Suprapubic skin (tissue), 4 donors: ENCODE data around the gene CEP192. TPM values are rescaled to one million over a fixed set of nuclear protein-coding genes. Genes with fewer than 3 reads are reported as not detected.
"Not testable (repeated sequence)": the region's sequence is repeated elsewhere in the genome, so short reads cannot be mapped to it uniquely, and the experiment has no call there.

Experiments used
- DNase-seq, 2 donors: peaks; one replicate each; pipeline ENCODE4 v3.0.0-alpha.2; 2019; ENCODE audit warnings: low spot score in 2 of 2
- H3K27ac ChIP-seq: fragments of 200-600 bp; sonication (generic); one replicate; pipeline ENCODE4 v1.5.1; 2019
- H3K27me3 ChIP-seq: fragments of 200-600 bp; sonication (generic); one replicate; pipeline ENCODE4 v1.5.1; 2019
- H3K36me3 ChIP-seq: fragments of 200-600 bp; sonication (generic); one replicate; pipeline ENCODE4 v1.5.1; 2019
- H3K4me1 ChIP-seq: fragments of 200-600 bp; sonication (generic); one replicate; pipeline ENCODE4 v1.5.1; 2019
- H3K4me3 ChIP-seq: fragments of 200-600 bp; sonication (generic); one replicate; pipeline ENCODE4 v1.5.1; 2019; ENCODE audit warnings: mild to moderate bottlenecking
- H3K9me3 ChIP-seq: fragments of 200-600 bp; sonication (generic); one replicate; pipeline ENCODE4 v1.5.1; 2019
- EP300 ChIP-seq: sonication (generic); formaldehyde crosslinking; IDR thresholded peaks from one replicate; pipeline ENCODE4 v1.6.1; 2017; ENCODE audit warnings: antibody characterized with exemption
- POLR2A ChIP-seq, 2 donors: fragments of 450-650 bp; IDR thresholded peaks; one replicate each; pipeline ENCODE4 v1.6.1; 2017; ENCODE audit warnings: antibody characterized with exemption in 2 of 2, mild to moderate bottlenecking in 2 of 2, moderate library complexity in 2 of 2
- POLR2AphosphoS5 ChIP-seq, 3 donors: sonication (generic); formaldehyde crosslinking; IDR thresholded peaks; one replicate each; pipeline ENCODE4 v1.6.1; 2017; ENCODE audit warnings: antibody characterized with exemption in 3 of 3
- WGBS: methylation state at CpG from one replicate; pipeline ENCODE4 v1.1.5; 2018; 5-methylcytosine and 5-hydroxymethylcytosine counted together
- total RNA-seq, 4 donors: library from RNA; depleted of rRNA; stranded (reverse); fragments of >200 nt; gene quantifications; one replicate each; pipeline ENCODE4 v1.1.0, GENCODE V29; 2016
- TF ChIP-seq, protein P1 (sequence below), 2 donors: fragments of 200-600 bp in 1 of 2; fragments of 450-650 bp in 1 of 2; sonication (generic) in 1 of 2; IDR thresholded peaks; one replicate each; pipeline ENCODE4 v1.5.1; 2016 to 2019; ENCODE audit warnings: antibody characterized with exemption in 2 of 2, mild to moderate bottlenecking in 1 of 2, moderate library complexity in 1 of 2

Gene CEP192
- total RNA-seq, 4 donors from 2014 or later: 13.0 to 30.4 (median 18.8) TPM

DNA sequence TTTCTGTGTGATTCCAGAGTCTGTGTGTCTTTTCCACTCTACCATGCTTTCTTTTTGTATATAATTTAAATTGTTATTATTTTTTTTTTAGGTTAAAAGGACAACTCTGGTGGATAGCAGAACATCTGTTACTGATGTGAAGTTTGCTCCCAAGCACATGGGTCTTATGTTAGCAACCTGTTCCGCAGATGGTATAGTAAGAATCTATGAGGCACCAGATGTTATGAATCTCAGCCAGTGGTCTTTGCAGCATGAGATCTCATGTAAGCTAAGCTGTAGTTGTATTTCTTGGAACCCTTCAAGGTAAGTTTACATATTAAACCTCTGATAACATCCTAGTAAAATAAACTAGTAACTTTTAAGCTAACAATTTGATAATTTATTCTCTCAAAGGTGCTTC lies 28.1 kb upstream of the CEP192 start:
- no peak for DNase-seq
- TF ChIP-seq EP300 (no peak), POLR2A (IDR thresholded peaks at IDR 0.05) (no peak), POLR2AphosphoS5 (IDR thresholded peaks at IDR 0.05) (no peak)
- TF ChIP-seq, protein P1, sequence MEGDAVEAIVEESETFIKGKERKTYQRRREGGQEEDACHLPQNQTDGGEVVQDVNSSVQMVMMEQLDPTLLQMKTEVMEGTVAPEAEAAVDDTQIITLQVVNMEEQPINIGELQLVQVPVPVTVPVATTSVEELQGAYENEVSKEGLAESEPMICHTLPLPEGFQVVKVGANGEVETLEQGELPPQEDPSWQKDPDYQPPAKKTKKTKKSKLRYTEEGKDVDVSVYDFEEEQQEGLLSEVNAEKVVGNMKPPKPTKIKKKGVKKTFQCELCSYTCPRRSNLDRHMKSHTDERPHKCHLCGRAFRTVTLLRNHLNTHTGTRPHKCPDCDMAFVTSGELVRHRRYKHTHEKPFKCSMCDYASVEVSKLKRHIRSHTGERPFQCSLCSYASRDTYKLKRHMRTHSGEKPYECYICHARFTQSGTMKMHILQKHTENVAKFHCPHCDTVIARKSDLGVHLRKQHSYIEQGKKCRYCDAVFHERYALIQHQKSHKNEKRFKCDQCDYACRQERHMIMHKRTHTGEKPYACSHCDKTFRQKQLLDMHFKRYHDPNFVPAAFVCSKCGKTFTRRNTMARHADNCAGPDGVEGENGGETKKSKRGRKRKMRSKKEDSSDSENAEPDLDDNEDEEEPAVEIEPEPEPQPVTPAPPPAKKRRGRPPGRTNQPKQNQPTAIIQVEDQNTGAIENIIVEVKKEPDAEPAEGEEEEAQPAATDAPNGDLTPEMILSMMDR (IDR thresholded peaks at IDR 0.05): no peak
- no peak overlapping the region for H3K27ac ChIP-seq
- no peaks in the 10 kb centered on the region for H3K9me3 ChIP-seq
- no peaks in the 10 kb centered on the region for H3K27me3 ChIP-seq
- H3K4me1 ChIP-seq: no peaks in the 10 kb centered on the region
- WGBS: 90% methylated on average over 1 of the region's 1 CpG
- peaks cover 24% of the 10 kb centered on the region for H3K36me3 ChIP-seq
- no peak overlapping the region for H3K4me3 ChIP-seq

DNA sequence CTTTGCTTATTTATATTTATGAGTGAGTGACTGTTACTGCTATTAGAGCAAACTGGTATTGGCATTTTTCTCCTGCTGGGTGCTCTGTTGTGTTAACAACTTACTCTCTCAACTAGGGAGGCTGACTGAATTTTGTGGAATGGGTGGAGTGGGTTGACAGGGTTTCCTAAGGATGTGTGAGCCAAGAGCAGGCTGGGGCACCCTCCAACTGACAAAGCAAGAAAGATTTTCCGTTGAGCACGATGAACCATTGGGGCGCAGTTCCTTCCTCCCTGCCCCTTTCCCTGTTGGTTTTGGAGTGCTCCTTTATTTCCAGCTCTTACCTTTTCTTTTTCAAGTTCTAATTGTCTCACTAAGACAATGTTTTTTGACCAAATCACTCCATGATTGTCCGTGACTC lies 23.0 kb upstream of the CEP192 start:
- no peak for DNase-seq
- TF ChIP-seq POLR2A (IDR thresholded peaks at IDR 0.05) (no peak), POLR2AphosphoS5 (IDR thresholded peaks at IDR 0.05) (no peak), EP300 (no peak)
- TF ChIP-seq, protein P1 (IDR thresholded peaks at IDR 0.05): no peak
- no peak overlapping the region for H3K27ac ChIP-seq

DNA sequence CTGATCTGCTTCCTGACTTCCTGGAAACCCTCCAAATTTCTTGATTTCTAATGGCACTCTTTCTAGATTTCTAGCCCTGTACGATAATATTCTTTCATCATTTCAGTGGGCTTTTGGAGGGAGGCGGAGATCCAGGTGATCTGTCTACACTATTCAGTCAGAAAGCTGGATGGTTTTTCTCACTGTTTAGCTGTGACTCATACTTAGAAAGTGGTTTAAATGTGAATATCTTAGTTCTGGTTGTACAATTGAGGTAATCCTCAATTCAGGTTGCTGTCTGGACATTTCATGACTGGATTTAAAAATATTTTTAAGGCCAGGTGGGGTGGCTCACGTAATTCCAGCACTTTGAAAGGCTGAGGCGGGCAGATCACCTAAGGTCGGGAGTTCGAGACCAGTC lies 22.5 kb upstream of the CEP192 start:
- Histone ChIP-seq H3K27ac (no peak overlapping the region), H3K4me1 (no peaks in the 10 kb centered on the region), H3K9me3 (no peaks in the 10 kb centered on the region), H3K4me3 (no peak overlapping the region), H3K36me3 (peaks cover 33% of the 10 kb centered on the region), H3K27me3 (no peaks in the 10 kb centered on the region)
- TF ChIP-seq POLR2AphosphoS5 (IDR thresholded peaks at IDR 0.05): no peak
- WGBS: 97% methylated on average over 6 of the region's 6 CpGs
- DNase-seq: no peak

More for the DNA sequence above, 23.0 kb upstream of the CEP192 start:
- Histone ChIP-seq H3K9me3 (no peaks in the 10 kb centered on the region), H3K27me3 (no peaks in the 10 kb centered on the region), H3K4me1 (no peaks in the 10 kb centered on the region), H3K4me3 (no peak overlapping the region), H3K36me3 (peaks cover 33% of the 10 kb centered on the region)
- WGBS: 77% methylated on average over 4 of the region's 4 CpGs

DNA sequence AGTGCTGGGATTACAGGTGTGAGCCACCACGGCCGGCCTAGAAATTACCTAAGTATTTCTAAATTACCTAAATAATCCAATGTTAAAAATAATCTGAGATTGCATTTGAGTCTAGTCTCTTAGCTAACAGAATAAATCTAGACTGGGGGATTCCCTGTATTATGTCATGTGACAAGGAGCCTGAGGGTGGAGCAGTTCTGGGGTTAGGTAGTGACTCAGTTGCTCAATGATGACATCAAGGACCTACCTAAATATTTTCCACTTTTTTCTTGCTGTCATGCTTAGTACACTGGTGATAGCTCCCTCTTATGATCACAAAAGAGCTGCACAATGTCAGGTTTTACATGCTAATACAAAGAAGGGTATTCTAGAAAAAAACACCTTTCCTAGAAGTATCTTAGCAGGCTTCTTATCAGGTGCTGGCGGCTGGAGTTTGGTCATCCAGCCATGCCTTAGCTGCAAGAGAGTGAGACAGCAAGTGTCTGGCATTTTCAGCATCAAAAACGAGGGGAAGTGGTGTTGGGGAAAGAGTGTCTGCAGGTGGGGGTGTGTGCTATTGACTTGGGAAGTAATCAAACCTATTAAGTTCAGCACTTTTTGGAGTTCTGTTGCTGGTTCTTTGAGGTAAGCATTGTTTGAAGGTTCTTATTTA lies 17.5 kb upstream of the CEP192 start:
- WGBS: 95% methylated on average over 4 of the region's 4 CpGs
- H3K27me3 ChIP-seq: no peaks in the 10 kb centered on the region
- H3K4me1 ChIP-seq: no peaks in the 10 kb centered on the region
- TF ChIP-seq EP300: no peak
- TF ChIP-seq POLR2A (IDR thresholded peaks at IDR 0.05): no peak
- TF ChIP-seq POLR2AphosphoS5 (IDR thresholded peaks at IDR 0.05): no peak
- TF ChIP-seq, protein P1 (IDR thresholded peaks at IDR 0.05): no peak
- peaks cover 67% of the 10 kb centered on the region for H3K36me3 ChIP-seq
- H3K27ac ChIP-seq: no peak overlapping the region
- no peak overlapping the region for H3K4me3 ChIP-seq
- no peaks in the 10 kb centered on the region for H3K9me3 ChIP-seq
- DNase-seq: no peak

DNA sequence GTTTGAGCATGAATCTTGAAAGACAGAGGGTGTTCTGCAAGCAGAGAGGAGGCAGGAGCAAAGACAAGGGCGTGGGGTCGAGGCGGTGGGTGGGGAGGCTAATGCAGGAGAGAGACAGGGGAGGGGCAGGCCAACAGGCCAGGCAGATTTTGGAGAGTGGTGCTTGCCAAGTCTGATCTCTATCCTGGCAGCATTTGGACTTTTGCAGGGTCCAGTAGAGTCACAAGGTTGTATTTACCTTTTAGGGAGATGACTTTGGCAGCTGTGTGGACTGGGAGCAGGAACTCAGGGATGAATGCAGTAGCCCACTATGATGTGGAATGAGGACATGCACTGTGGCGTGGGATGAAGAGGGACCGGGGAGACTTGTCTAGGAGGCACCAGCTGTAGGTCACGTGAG lies 15.7 kb upstream of the CEP192 start:
- H3K36me3 ChIP-seq: peaks cover 67% of the 10 kb centered on the region
- no peaks in the 10 kb centered on the region for H3K27me3 ChIP-seq
- no peak overlapping the region for H3K27ac ChIP-seq
- no peak overlapping the region for H3K4me3 ChIP-seq
- no peaks in the 10 kb centered on the region for H3K4me1 ChIP-seq
- no peaks in the 10 kb centered on the region for H3K9me3 ChIP-seq
- TF ChIP-seq, protein P1 (IDR thresholded peaks at IDR 0.05): no peak
- no peak for TF ChIP-seq EP300
- no peak for TF ChIP-seq POLR2A (IDR thresholded peaks at IDR 0.05)
- TF ChIP-seq POLR2AphosphoS5 (IDR thresholded peaks at IDR 0.05): no peak
- WGBS: 84% methylated on average over 6 of the region's 6 CpGs
- no peak for DNase-seq

DNA sequence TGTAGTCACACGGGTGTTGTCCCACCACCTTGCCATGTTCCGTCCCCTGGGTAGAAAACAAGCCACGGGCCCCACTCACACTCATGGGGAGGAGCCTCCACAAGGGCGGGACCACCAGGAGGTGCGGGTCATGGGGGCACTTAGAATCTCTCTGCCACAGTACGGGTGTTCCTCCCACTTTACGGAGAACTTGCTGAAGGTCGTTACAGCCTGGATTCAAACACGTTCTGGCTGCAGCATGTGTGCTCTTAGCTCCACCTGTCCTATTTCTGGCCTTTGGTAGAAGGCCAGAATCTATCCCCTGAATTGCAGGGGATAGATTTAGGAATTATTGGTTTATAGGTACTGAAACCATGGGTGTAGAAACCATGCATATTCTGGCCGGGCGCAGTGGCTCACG lies 14.9 kb upstream of the CEP192 start:
- Histone ChIP-seq H3K4me3 (no peak overlapping the region), H3K27ac (no peak overlapping the region), H3K27me3 (no peaks in the 10 kb centered on the region), H3K9me3 (no peaks in the 10 kb centered on the region), H3K4me1 (no peaks in the 10 kb centered on the region), H3K36me3 (peaks cover 67% of the 10 kb centered on the region)
- DNase-seq: no peak
- TF ChIP-seq, protein P1 (IDR thresholded peaks at IDR 0.05): no peak
- no peak for TF ChIP-seq EP300
- no peak for TF ChIP-seq POLR2AphosphoS5 (IDR thresholded peaks at IDR 0.05)
- TF ChIP-seq POLR2A (IDR thresholded peaks at IDR 0.05): no peak
- 77% methylated on average over 11 of the region's 12 CpGs for WGBS

DNA sequence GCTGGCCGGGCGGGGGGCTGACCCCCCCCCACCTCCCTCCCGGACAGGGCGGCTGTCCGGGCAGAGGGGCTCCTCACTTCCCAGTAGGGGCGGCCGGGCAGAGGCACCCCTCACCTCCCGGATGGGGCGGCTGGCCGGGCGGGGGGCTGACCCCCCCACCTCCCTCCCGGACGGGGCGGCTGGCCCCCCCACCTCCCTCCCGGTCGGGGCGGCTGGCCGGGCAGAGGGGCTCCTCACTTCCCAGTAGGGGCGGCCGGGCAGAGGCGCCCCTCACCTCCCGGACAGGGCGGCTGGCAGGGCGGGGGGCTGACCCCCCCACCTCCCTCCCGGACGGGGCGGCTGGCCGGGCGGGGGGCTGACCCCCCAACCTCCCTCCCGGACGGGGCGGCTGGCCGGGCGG lies 11.1 kb upstream of the CEP192 start:
- not testable (repeated sequence) for H3K27ac ChIP-seq, H3K9me3 ChIP-seq, H3K4me3 ChIP-seq, H3K4me1 ChIP-seq, DNase-seq, H3K27me3 ChIP-seq
- peaks cover 50% of the 10 kb centered on the region for H3K36me3 ChIP-seq
- WGBS: no CpG with 5 or more reads among the region's 34 CpGs
